ENCODE results near the gene CAMTA2.

DNA sequence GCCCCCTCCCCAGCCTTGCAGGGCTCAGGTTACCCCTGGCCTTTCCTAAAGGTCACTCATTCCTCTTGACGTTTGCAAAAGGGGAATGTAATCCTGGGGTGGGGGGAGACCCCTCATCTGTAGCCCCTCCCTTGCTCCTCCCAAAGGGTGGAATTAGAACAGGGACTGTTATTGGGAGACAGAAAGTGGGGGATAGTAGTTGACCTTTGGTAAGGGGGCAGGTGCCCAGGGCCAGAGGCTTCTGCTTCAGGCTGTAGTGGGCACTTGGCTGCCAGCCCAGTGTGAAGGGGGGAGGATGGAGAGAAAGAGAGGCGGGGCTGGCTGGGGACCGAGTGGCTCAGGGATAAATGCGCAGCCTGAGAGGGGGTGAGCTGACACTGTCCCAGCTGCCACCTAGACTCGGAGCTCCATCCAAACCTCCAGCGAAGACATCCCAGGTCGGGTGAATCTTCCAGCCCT, 36.7 kb downstream of the CAMTA2 start, which contains the start of gene ENO3:
- TF ChIP-seq CTCF (IDR thresholded peaks at IDR 0.05; ENCODE audit: insufficient read depth, low read length, poor library complexity, severe bottlenecking) (no peak), EZH2phosphoT487 (conservative IDR thresholded peaks at IDR 0.05; ENCODE audit: low read length) (no peak)
